ENCODE results near the gene SLF1.

SLF1 gene

GRCh38 chr5:94667937-94668336, 49.5 kb downstream of the SLF1 start:
- no peak for DNase-seq

- no peak for DNase-seq
These were observed 52.3 kb downstream of the SLF1 start for GRCh38 chr5:94670726-94671125.

- DNase-seq: no peak
These were observed 54.3 kb downstream of the SLF1 start for GRCh38 chr5:94672746-94673145.

- DNase-seq: no peak
These were observed 56.3 kb downstream of the SLF1 start for GRCh38 chr5:94674490-94675382.

- DNase-seq: no peak
These were observed 57.6 kb downstream of the SLF1 start for GRCh38 chr5:94675965-94676618.

GRCh38 chr5:94682814-94683520, 64.5 kb downstream of the SLF1 start:
- no peak for DNase-seq

GRCh38 chr5:94689908-94690307, 71.4 kb downstream of the SLF1 start:
- DNase-seq: no peak

GRCh38 chr5:94690778-94691177, 72.3 kb downstream of the SLF1 start:
- DNase-seq: no peak

GRCh38 chr5:94691291-94691690, 72.8 kb downstream of the SLF1 start:
- no peak for DNase-seq

- no peak for DNase-seq
These were observed 73.5 kb downstream of the SLF1 start for GRCh38 chr5:94691949-94692348.

- DNase-seq: no peak
These were observed 74.1 kb downstream of the SLF1 start for GRCh38 chr5:94692581-94692980.

- peak; percentile 55 for DNase-seq
These were observed 74.8 kb downstream of the SLF1 start for GRCh38 chr5:94693043-94693822.

- DNase-seq: no peak
These were observed 75.4 kb downstream of the SLF1 start for GRCh38 chr5:94693845-94694370.

GRCh38 chr5:94694671-94695070, 76.2 kb downstream of the SLF1 start:
- no peak for DNase-seq

GRCh38 chr5:94698197-94698596, 79.7 kb downstream of the SLF1 start:
- DNase-seq: no peak

GRCh38 chr5:94699562-94699961, 81.1 kb downstream of the SLF1 start:
- no peak for DNase-seq

- DNase-seq: peak; percentile 8
These were observed 82.1 kb downstream of the SLF1 start for GRCh38 chr5:94700592-94700991.

GRCh38 chr5:94702729-94703128, 84.3 kb downstream of the SLF1 start:
- DNase-seq: no peak

GRCh38 chr5:94705427-94705826, 87.0 kb downstream of the SLF1 start:
- no peak for DNase-seq

GRCh38 chr5:94707359-94707758, 88.9 kb downstream of the SLF1 start:
- no peak for DNase-seq

- no peak for DNase-seq
These were observed 90.8 kb downstream of the SLF1 start for GRCh38 chr5:94709277-94709676.

GRCh38 chr5:94711785-94712184, 93.3 kb downstream of the SLF1 start:
- DNase-seq: no peak

GRCh38 chr5:94715768-94716167, 97.3 kb downstream of the SLF1 start:
- DNase-seq: no peak

All from CD4-positive, alpha-beta T cell treated with Interleukin-10 for 1 hour (primary cell).